SK-N-MC (cell line): ENCODE data around the gene ARHGAP22.

ENCODE experiments used
- DNase-seq: peaks from one replicate; pipeline ENCODE4 v3.0.0-alpha.2; 2011; ENCODE audit warnings: low read depth, low spot score
- H3K27ac ChIP-seq: fragments of 200-600 bp; sonication (generic); 2 replicates; pipeline ENCODE4 v1.5.1; 2016; ENCODE audit warnings: mixed run types
- H3K36me3 ChIP-seq: fragments of 200-600 bp; sonication (generic); 2 replicates; pipeline ENCODE4 v1.6.1; 2017; ENCODE audit warnings: antibody characterized with exemption, low read length, mixed read lengths; ENCODE audit not compliant: insufficient read depth
- H3K4me3 ChIP-seq: fragments of 200-600 bp; sonication (generic); 2 replicates; pipeline ENCODE4 v1.5.1; 2016
- H3K9ac ChIP-seq: fragments of 200-600 bp; sonication (generic); 2 replicates; pipeline ENCODE4 v1.8.0; 2017; ENCODE audit warnings: mixed run types, mixed read lengths; ENCODE audit not compliant: insufficient read length
- H3K9me3 ChIP-seq: fragments of 200-600 bp; sonication (generic); 2 replicates; pipeline ENCODE4 v1.6.1; 2017; ENCODE audit warnings: low read depth, mild to moderate bottlenecking, antibody characterized with exemption, low read length, moderate library complexity, mixed read lengths
- EZH2 ChIP-seq: fragments of 200-600 bp; sonication (generic); IDR thresholded peaks from one replicate; pipeline ENCODE4 v1.6.1; 2017; ENCODE audit warnings: antibody characterized with exemption
- FOXP2 ChIP-seq: optimal IDR thresholded peaks from 2 replicates; pipeline ENCODE3; 2011; ENCODE audit warnings: mild to moderate bottlenecking, moderate library complexity; ENCODE audit not compliant: insufficient read depth; ENCODE audit errors: extremely low read length, control extremely low read depth
- POLR2AphosphoS5 ChIP-seq: IDR thresholded peaks from 2 replicates; pipeline ENCODE4 v1.6.1; 2012; ENCODE audit warnings: mild to moderate bottlenecking, low read depth, low read length, borderline replicate concordance

ARHGAP22 gene

DNA sequence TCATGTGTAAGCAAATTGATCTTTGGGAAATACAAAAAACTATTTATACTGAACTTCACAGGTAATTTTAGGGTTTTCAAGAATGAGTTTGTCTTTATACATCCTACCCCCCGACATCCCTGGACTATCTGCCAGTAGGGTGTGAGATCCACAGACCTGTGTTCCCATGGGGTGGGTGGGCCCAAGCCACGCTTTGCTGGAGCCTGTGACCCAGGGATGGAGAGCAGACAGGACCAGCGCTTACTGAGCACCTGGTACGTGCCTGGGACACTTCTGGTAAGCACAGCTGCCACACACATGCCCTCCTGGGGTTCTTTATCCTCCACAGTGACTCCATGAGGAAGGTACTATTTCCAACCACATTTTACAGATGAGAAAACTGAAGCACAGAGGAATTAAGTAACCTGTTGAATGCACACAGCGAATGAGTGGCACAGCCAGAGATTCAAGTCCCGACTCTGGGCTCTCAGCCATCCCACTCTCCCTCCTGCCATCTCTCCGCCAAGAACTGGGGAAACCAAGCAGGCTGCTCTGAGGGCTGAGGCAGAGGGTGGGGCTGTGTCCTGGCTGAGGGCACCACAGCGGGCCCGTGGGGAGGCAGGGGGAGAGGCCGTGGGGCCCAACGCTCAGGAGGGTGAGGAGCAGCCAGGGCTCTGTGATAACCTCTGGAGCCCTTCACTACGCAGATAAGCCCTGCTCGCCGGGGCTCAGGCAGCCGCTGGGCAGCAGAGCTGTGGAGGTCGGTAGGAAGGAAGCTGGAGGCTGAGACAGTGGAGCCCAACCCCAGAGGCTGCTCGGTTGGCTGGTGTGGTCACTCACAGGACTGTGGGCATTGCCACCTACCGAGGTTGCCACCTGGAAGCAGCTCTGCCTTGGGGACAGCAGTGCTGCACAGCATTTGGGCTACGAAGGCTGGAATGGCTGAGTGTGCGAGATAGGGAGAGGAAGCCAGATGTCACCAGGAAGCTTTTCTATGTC, 124.2 kb downstream of the ARHGAP22 start:
- H3K36me3 ChIP-seq, result no peaks in the 10 kb centered on the region
- no peak for DNase-seq
- no peak overlapping the region for H3K9ac ChIP-seq
- no peaks in the 10 kb centered on the region for H3K9me3 ChIP-seq
- no peak for TF ChIP-seq EZH2
- no peak for TF ChIP-seq FOXP2
- TF ChIP-seq POLR2AphosphoS5, result no peak
- no peak overlapping the region for H3K27ac ChIP-seq
- no peak overlapping the region for H3K4me3 ChIP-seq

DNA sequence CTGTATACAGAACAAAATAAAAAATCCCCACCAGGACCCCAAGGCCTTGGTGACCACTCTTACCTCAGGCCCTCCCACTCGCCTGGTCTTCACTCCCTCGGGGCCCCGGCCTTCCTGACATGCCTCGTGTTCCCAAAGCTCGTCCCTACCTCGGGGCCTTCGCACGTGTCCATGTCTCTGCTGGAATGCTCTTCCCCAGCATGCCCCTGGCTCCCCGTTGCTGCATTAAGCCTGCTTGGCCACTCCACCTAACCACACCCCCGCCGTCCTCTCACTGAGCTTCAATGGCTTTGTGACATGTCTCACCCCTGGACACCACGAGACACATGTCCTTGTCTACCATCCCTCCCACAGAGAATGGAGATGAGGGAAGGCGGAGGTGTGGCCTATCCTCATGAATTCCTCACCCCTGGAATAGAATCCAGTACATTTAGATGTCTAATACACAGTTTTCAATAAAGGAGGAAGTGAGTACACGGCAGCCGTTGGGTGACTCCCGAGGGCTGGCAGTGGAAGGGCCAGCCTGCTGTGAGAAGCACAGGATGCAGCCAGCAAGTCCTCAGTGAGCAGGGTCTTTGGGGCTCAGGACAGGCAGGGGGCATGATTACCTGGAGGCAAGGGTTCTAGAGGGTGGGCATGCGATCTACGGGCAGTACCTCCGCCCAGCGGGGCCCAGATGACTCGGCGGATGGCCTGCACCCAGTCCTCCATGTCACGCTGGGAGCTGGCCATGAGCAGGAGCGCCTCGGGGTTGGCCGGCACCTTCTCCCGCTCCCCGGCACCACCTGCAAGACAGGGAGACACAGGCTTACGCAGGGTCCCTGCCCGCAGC, 125.7 kb downstream of the ARHGAP22 start:
- DNase-seq, result no peak
- TF ChIP-seq FOXP2 (no peak), EZH2 (no peak), POLR2AphosphoS5 (no peak)
- H3K4me3 ChIP-seq, result no peak overlapping the region
- no peak overlapping the region for H3K9ac ChIP-seq
- H3K27ac ChIP-seq, result no peak overlapping the region
- no peaks in the 10 kb centered on the region for H3K36me3 ChIP-seq
- H3K9me3 ChIP-seq, result no peaks in the 10 kb centered on the region

DNA sequence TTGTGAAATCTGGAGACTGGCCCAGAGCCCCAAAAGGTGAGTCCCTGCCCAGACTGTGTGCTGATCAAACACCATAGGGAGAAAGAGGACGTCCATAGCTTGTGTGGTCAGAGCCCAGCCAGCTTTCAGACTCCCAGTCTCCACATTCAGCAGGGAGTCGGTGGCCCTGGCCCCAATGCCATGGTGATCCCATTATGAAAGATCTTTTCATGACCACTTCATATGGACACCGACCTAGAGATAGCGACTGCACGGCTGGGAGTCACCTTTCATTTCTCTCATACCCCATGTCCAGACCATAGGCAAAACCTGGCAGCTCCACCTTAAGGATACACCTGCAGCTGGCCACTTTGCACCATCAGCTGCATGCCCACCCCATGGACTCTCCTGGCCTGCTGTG, 126.4 kb downstream of the ARHGAP22 start:
- DNase-seq, result no peak
- TF ChIP-seq FOXP2, result no peak
- no peak for TF ChIP-seq EZH2
- no peak for TF ChIP-seq POLR2AphosphoS5

DNA sequence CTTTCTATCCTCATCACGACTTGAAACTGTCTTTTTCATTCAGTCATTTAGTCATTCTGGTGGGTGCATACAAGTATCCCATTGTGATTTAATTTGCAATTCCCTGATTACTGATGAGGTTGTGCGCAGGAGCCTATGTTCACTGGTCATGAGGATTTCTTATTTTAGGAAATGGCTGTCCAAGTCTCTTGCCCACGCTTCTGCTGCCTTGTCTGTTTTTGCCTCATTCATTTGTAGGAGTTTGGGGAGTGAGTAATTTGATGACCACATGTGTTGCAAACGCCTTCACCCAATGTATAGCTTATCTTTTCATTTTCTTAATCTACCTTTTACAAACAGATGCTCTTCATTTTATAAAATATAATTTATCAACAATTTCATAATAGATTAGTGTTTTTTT, 127.3 kb downstream of the ARHGAP22 start:
- Histone ChIP-seq H3K27ac (no peak overlapping the region), H3K4me3 (no peak overlapping the region), H3K9me3 (no peaks in the 10 kb centered on the region), H3K36me3 (no peaks in the 10 kb centered on the region), H3K9ac (no peak overlapping the region)
- no peak for DNase-seq
- TF ChIP-seq EZH2, result no peak

More for the DNA sequence above, 126.4 kb downstream of the ARHGAP22 start:
- Histone ChIP-seq H3K36me3 (no peaks in the 10 kb centered on the region), H3K9ac (no peak overlapping the region), H3K4me3 (no peak overlapping the region), H3K27ac (no peak overlapping the region), H3K9me3 (no peaks in the 10 kb centered on the region)

DNA sequence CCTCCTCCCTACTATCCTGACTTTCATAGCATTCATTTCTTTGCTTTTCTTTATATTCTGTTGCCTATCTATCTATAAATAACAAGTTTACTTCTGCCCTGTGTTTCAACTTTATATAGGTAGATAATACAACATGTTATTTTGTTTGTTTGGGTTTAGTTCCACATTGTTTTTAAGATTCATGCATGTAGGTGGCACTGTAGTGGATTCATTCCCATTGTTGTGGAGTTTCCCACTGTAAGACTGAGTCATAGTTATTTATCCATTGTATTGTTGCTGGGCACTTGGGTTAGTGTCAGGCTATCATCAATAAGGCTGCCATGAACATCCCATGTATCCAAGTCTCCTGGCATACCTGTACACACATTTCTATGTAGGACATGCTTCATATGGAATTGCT, 127.7 kb downstream of the ARHGAP22 start:
- no peak overlapping the region for H3K4me3 ChIP-seq
- H3K36me3 ChIP-seq, result no peaks in the 10 kb centered on the region
- TF ChIP-seq POLR2AphosphoS5 (no peak), FOXP2 (no peak), EZH2 (no peak)
- DNase-seq, result no peak
- no peak overlapping the region for H3K9ac ChIP-seq
- no peak overlapping the region for H3K27ac ChIP-seq
- no peaks in the 10 kb centered on the region for H3K9me3 ChIP-seq

DNA sequence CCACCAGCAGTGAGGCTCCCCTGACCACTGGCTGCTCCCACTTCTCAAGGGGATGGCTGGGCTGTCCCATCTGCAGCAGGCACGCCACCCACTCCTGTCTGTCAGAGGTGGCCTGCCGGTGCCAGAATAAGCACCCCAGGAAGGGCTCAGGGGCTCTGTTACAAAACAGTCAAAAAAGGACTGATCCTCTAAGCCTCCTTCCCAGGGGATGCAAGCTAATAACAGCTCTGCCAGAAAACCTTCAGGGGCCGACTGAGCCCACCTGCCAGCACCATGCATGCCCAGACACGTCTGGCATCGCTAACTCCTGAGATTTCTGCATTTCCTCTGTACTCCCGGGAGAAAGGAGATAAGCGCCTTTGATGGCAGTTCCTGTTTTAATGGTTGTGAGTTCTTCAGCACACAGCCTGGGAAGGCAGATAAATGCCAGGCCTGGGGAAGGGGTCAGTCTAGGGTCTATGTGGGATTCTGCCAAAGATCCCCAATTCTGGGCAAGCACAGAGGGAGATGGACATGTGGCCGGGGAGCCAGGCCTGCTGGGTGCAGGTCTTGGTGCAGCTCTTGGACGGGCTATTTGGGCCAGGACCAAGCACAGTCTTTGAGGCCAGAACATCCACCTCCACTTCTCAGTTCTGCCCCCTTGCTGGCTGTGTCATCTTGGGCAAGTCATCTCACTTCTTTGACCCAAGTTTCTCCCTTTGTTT, 128.4 kb downstream of the ARHGAP22 start:
- TF ChIP-seq POLR2AphosphoS5 (no peak), FOXP2 (no peak), EZH2 (no peak)
- DNase-seq, result no peak
- no peaks in the 10 kb centered on the region for H3K36me3 ChIP-seq
- H3K4me3 ChIP-seq, result no peak overlapping the region
- H3K9ac ChIP-seq, result no peak overlapping the region
- no peak overlapping the region for H3K27ac ChIP-seq
- no peaks in the 10 kb centered on the region for H3K9me3 ChIP-seq

DNA sequence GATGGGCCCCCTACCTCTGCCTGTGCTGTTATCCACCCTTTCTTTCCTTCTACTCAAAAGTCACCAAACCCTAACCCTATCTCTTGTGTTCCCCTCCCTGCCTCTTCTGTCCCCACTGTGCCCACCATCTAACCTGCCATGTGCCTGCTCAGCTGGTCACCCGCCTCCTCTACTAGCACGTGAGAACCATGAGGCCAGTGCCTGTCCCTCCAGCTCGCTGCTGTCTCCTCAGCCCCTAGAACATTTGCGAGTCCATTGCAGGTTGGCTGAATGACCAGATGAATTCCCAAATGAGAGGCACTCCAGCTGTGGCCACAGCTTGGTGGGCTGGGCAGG, 129.0 kb downstream of the ARHGAP22 start:
- DNase-seq, result no peak
- no peak for TF ChIP-seq POLR2AphosphoS5
- no peak for TF ChIP-seq FOXP2
- TF ChIP-seq EZH2, result no peak
- H3K9me3 ChIP-seq, result no peaks in the 10 kb centered on the region
- H3K4me3 ChIP-seq, result no peak overlapping the region
- no peaks in the 10 kb centered on the region for H3K36me3 ChIP-seq
- no peak overlapping the region for H3K27ac ChIP-seq
- no peak overlapping the region for H3K9ac ChIP-seq

DNA sequence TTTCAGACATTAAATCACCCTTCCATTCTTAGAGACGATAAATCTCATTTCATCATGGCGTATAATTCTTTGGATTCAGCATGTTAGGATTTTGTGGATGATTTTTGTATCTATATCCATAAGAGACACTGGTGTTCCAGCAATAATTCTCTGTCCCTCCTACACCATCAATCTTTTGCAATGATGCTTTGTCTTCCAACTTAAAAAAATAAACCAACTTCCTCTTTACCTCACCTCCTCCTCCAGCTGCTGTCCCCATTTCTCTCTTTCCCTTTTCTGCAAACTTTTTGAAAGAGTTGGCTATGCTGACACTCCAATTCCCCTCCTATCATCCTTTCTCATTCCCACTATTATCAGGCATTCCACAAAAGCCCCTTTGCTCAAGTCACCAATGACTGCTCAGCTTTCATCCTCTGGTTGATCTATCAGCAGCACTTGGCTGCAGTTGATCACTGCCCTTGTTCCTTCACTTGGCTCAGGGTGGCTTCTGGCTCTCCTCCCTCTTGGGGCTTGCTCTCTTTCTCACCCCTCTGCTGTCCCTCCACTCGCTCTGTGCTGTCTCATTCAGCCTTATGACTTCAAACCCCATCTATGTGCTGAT, 130.0 kb downstream of the ARHGAP22 start:
- no peak overlapping the region for H3K4me3 ChIP-seq
- H3K27ac ChIP-seq, result no peak overlapping the region
- no peaks in the 10 kb centered on the region for H3K36me3 ChIP-seq
- DNase-seq, result no peak
- H3K9me3 ChIP-seq, result no peaks in the 10 kb centered on the region
- H3K9ac ChIP-seq, result no peak overlapping the region
- TF ChIP-seq EZH2 (no peak), FOXP2 (no peak)
